Measurements from ENCODE around the gene BICRAL.
"Not testable (repeated sequence)": the region's sequence is repeated elsewhere in the genome, so short reads cannot be mapped to it uniquely, and the experiment has no call there.

Gene BICRAL

GRCh38 chr6:42762950-42763349 is 18.9 kb upstream of the BICRAL start:
- DNase-seq: no peak

GRCh38 chr6:42764911-42765648 is 16.8 kb upstream of the BICRAL start:
- DNase-seq: no peak

GRCh38 chr6:42766163-42766670 is 15.6 kb upstream of the BICRAL start:
- DNase-seq: no peak

- no peak for DNase-seq
Observed at GRCh38 chr6:42769051-42769450, 12.8 kb upstream of the BICRAL start.

GRCh38 chr6:42769836-42770235 is 12.0 kb upstream of the BICRAL start:
- no peak for DNase-seq

- DNase-seq: no peak
Observed at GRCh38 chr6:42771741-42772100, 10.1 kb upstream of the BICRAL start.

- DNase-seq: no peak
Observed at GRCh38 chr6:42774201-42774600, 7.7 kb upstream of the BICRAL start.

- DNase-seq: not testable (repeated sequence)
Observed at GRCh38 chr6:42774821-42775487, 6.9 kb upstream of the BICRAL start.

- no peak for DNase-seq
Observed at GRCh38 chr6:42777126-42777822, 4.6 kb upstream of the BICRAL start.

GRCh38 chr6:42778122-42778521 is 3.7 kb upstream of the BICRAL start:
- no peak for DNase-seq

GRCh38 chr6:42779521-42779920 is 2.3 kb upstream of the BICRAL start:
- no peak for DNase-seq

GRCh38 chr6:42781546-42781795 is 381 bp upstream of the BICRAL start:
- DNase-seq: no peak

GRCh38 chr6:42782689-42783176 is 881 bp downstream of the BICRAL start:
- peak; percentile 75 for DNase-seq

- peak; percentile 52 for DNase-seq
Observed at GRCh38 chr6:42783177-42783875, 1.5 kb downstream of the BICRAL start.

GRCh38 chr6:42783876-42784642 is 2.2 kb downstream of the BICRAL start:
- peak; percentile 31 for DNase-seq

- no peak for DNase-seq
Observed at GRCh38 chr6:42784717-42785498, 3.1 kb downstream of the BICRAL start.

- DNase-seq: no peak
Observed at GRCh38 chr6:42786525-42786985, 4.7 kb downstream of the BICRAL start.

- DNase-seq: no peak
Observed at GRCh38 chr6:42787063-42787472, 5.2 kb downstream of the BICRAL start.

GRCh38 chr6:42788671-42789070 is 6.8 kb downstream of the BICRAL start:
- no peak for DNase-seq

GRCh38 chr6:42790549-42791181 is 8.8 kb downstream of the BICRAL start:
- DNase-seq: no peak

- DNase-seq: no peak
Observed at GRCh38 chr6:42791706-42792320, 10.0 kb downstream of the BICRAL start.

Measured in NCI-H446 treated with DMSO at 0.1 percent for 48 hours (cell line).